Activated CD8-positive, alpha-beta memory T cell treated with anti-CD3 and anti-CD28 coated beads for 4 hours (primary cell): ENCODE results near the gene DNAJB13.
A peak's percentile ranks its signal among the peaks of the same experiment; 100 is the strongest.

Experiments
- DNase-seq, 2 donors: peaks; one replicate each; pipeline ENCODE4 v3.0.0-alpha.2; 2020; ENCODE audit warnings: low read depth in 2 of 2

Gene DNAJB13

GRCh38 chr11:74015919-74016684, 65.3 kb downstream of the DNAJB13 start:
- DNase-seq, result no peak

- no peak for DNase-seq
These were observed 66.8 kb downstream of the DNAJB13 start for GRCh38 chr11:74017631-74018030.

- DNase-seq, result no peak
These were observed 67.6 kb downstream of the DNAJB13 start for GRCh38 chr11:74018331-74019005.

GRCh38 chr11:74019104-74019738, 68.4 kb downstream of the DNAJB13 start:
- DNase-seq, result no peak

DNA sequence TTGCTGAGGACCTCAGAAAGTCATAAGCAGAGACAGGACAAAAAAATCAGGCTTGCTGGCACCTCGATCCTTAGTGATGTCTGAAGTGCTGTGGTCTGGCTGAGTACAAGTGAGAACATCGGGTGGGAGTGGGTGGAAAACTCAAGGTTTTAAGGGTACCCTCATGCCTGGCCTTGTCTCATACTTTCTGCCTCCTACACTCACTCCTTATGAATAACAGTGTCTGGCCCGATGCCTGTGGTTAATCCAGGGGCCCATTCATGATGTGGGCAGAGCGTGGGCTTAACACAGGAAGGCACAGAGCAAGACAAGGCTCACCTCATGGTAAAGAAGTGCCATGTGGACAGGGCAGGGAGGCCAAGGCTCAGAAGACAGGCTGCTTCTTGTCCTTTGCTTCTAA, 69.0 kb downstream of the DNAJB13 start:
- peak; percentile 20 to 47 for DNase-seq
